IPS-18a (cell line): ENCODE measurements around the gene OSBPL5.

ENCODE experiments used
- H3K27ac ChIP-seq: one replicate; pipeline ENCODE4 v1.5.1; 2013; ENCODE audit warnings: low read length
- H3K27me3 ChIP-seq: one replicate; pipeline ENCODE4 v1.6.1; 2013; ENCODE audit warnings: mild to moderate bottlenecking, low read length; ENCODE audit not compliant: control insufficient read depth, insufficient read depth
- H3K36me3 ChIP-seq: one replicate; pipeline ENCODE4 v1.6.1; 2013; ENCODE audit warnings: low read depth, low read length; ENCODE audit not compliant: control insufficient read depth
- H3K4me1 ChIP-seq: one replicate; pipeline ENCODE4 v1.6.1; 2013; ENCODE audit warnings: low read depth, low read length; ENCODE audit not compliant: control insufficient read depth
- H3K4me3 ChIP-seq: one replicate; pipeline ENCODE4 v1.5.1; 2013; ENCODE audit warnings: low read length
- H3K9ac ChIP-seq: one replicate; pipeline ENCODE4 v1.6.1; 2013; ENCODE audit warnings: mild to moderate bottlenecking, low read length, moderate library complexity
- H3K9me3 ChIP-seq: one replicate; pipeline ENCODE4 v1.6.1; 2013; ENCODE audit warnings: low read depth, low read length; ENCODE audit not compliant: control insufficient read depth

The OSBPL5 gene

DNA sequence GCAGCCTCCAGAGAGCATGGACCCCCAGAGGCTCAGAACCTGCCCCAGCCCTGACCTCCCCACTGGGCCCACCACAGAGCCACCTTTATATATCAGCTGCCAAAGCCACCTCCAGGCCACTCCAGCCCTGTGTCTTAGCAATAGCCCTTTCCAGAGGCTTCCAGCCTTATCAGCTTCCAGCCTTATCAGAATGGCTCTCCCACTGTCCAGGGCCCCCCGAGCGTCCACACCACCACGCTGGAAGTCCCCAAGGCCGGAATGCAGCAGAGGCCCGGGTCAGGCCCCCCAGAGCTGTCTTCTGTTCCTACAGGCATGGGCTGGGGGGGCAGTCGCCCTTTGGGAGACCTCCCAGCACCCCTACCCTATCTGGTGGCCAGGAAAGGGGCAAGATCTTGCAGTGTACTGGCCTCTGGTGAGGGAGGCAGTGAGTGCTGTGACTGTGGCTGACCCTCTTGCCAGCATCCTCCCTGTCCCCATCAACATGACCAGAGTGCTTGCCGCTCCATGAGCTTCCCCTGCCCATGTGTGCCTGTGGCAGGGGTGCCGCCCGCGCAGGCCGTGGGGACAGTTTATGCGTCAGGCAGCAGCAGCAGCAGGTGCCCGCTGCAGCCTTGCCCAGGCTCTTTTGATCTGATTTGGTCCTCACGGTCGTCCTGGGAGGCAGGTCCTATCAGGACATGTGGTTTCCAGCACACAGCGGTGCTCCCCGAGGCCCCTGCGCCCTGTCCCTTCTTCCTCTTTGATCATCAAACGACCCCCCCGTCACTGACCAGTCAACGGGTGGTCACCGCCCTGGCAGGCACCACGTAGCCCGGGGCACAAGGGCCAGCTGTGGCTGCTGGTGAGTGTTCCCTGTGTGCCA lies 15.9 kb downstream of the OSBPL5 start:
- peaks cover 13% of the 10 kb centered on the region for H3K4me1 ChIP-seq
- H3K9ac ChIP-seq: no peak overlapping the region

DNA sequence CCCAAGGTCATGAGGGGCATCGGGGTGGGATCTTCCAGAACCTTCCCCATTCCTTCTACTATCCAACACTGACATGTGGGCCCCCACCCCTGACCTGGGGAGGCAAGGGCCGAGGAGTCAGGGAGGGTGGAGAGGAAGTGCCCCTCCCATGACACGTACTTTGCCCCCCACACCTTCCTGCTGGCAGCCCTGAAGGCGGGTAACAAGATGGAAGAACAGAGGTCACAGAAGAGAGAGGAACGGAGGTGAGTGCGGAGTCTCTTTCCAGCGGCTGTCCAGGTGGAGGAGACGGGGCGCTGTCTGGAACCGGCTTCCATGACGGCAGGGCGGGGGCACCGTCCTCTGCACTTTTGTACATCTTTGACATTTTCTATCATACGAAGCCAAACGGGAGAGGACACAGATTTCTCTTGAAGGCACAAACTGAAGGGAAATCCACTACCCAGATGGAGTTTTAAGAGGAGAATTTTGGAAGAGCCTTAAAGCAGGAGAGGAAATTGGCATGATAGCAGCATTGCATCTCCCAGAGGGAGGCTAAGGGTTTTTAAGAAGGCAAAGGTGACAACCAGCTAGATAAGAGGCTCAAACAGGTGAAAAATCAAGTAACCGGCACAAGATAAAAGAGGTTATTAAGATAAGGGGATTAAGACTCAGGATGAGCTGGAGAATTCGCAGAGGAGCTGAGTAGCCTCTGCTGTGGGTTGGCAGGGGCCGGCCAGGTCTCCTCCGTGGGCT lies 16.7 kb downstream of the OSBPL5 start:
- Histone ChIP-seq H3K36me3 (no peaks in the 10 kb centered on the region), H3K27ac (no peak overlapping the region)

More for the DNA sequence above, 15.9 kb downstream of the OSBPL5 start:
- H3K36me3 ChIP-seq: no peaks in the 10 kb centered on the region
- no peak overlapping the region for H3K4me3 ChIP-seq
- H3K9me3 ChIP-seq: no peaks in the 10 kb centered on the region
- no peaks in the 10 kb centered on the region for H3K27me3 ChIP-seq
- H3K27ac ChIP-seq: no peak overlapping the region

DNA sequence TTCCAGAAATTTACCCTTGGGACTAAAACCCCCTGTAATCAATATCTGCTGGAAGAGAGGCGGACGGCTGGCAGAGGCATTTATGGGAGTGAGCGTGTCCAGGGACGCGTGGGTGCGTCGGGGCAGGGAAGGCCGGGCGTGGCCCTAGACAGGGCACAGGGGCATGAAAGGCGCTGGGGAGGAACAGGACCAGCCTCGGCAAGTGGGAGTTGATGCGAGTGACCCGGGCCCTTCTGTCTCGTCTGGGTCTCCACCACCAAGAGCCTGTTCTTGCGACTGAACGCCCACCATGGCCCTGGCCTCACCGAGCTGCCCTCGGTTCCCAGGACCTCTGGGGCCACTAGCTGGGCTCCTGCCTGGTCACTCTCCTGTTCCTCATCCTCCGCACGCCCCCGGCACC lies 17.5 kb downstream of the OSBPL5 start:
- H3K9ac ChIP-seq: no peak overlapping the region
- H3K36me3 ChIP-seq: no peaks in the 10 kb centered on the region
- no peaks in the 10 kb centered on the region for H3K4me1 ChIP-seq
- H3K9me3 ChIP-seq: no peaks in the 10 kb centered on the region
- H3K27me3 ChIP-seq: no peaks in the 10 kb centered on the region
- H3K4me3 ChIP-seq: no peak overlapping the region
- H3K27ac ChIP-seq: no peak overlapping the region

More for the DNA sequence above, 16.7 kb downstream of the OSBPL5 start:
- H3K9ac ChIP-seq: no peak overlapping the region
- H3K4me1 ChIP-seq: peaks cover 6% of the 10 kb centered on the region
- no peaks in the 10 kb centered on the region for H3K9me3 ChIP-seq
- H3K27me3 ChIP-seq: no peaks in the 10 kb centered on the region
- H3K4me3 ChIP-seq: no peak overlapping the region

DNA sequence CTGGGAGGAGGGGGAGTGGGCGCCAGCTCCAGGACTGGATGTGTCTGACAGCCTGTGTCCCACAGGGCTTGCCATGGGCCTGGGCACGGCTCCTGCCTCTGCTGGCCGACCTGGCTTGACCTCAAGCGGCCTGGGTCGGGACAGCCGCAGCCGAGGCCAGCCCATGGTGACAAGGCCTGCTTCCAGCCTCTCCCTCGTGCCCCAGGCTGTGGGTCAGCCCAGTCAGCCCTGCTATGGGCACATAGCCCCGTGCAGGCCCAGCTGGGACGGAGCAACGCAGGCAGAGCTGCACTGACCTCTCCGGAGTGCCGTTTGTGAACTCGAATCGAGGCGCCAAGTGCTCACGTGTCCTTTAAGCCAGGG lies 17.9 kb downstream of the OSBPL5 start:
- Histone ChIP-seq H3K9me3 (no peaks in the 10 kb centered on the region), H3K4me1 (no peaks in the 10 kb centered on the region), H3K27ac (no peak overlapping the region), H3K36me3 (no peaks in the 10 kb centered on the region), H3K27me3 (no peaks in the 10 kb centered on the region), H3K9ac (no peak overlapping the region), H3K4me3 (no peak overlapping the region)

DNA sequence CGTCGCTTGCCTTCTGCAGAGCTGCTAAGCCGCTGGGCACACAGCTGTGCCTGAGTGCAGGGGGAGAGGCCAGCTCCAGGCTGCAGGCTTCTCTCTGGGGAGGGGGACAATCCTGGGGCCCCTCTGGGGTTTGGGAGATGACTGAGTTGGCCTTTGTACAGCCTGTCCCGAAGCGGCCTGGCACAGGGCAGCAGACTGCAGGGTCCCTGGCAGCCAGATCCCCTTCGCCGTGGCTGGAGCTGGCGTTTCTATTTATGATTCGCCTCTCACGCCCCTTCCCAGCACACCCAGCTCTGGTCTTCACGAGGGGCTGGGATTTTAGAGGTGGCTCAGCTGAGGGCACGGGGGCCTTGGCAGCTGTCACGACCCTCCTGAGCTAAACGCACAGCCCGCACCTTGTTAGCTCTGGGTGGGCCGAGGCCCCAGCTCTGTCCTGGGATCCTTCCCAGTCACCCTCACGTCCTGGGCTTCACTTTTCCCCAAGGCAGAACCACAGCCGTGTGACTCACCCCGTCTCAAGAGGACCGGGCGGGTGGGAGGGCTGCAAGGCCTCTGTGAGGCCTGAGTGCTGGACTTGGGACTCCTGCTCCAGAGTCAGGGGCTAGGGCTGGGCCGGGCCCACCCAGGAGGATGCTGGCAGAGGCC lies 18.4 kb downstream of the OSBPL5 start:
- no peaks in the 10 kb centered on the region for H3K36me3 ChIP-seq
- no peaks in the 10 kb centered on the region for H3K9me3 ChIP-seq
- H3K4me3 ChIP-seq: no peak overlapping the region
- no peak overlapping the region for H3K9ac ChIP-seq
- no peaks in the 10 kb centered on the region for H3K27me3 ChIP-seq
- no peaks in the 10 kb centered on the region for H3K4me1 ChIP-seq
- no peak overlapping the region for H3K27ac ChIP-seq

DNA sequence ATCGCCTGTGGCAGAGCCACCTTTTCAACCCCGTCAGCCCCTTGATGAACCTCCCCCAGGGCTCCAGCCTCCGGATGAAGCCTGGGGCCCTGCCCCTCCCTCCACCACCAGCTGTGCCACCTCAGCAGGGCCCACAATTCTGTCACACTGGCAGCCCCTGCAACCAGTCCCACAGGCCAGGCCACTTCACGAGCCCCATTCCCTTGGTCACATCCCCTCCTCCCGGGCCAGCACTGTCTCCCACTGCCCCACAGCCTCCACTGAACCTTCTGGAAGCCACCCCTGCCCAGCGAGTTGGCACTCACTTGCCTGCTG lies 19.9 kb downstream of the OSBPL5 start:
- no peak overlapping the region for H3K9ac ChIP-seq
- no peaks in the 10 kb centered on the region for H3K4me1 ChIP-seq
- no peaks in the 10 kb centered on the region for H3K27me3 ChIP-seq
- no peak overlapping the region for H3K27ac ChIP-seq
- no peak overlapping the region for H3K4me3 ChIP-seq
- H3K9me3 ChIP-seq: no peaks in the 10 kb centered on the region
- H3K36me3 ChIP-seq: no peaks in the 10 kb centered on the region

DNA sequence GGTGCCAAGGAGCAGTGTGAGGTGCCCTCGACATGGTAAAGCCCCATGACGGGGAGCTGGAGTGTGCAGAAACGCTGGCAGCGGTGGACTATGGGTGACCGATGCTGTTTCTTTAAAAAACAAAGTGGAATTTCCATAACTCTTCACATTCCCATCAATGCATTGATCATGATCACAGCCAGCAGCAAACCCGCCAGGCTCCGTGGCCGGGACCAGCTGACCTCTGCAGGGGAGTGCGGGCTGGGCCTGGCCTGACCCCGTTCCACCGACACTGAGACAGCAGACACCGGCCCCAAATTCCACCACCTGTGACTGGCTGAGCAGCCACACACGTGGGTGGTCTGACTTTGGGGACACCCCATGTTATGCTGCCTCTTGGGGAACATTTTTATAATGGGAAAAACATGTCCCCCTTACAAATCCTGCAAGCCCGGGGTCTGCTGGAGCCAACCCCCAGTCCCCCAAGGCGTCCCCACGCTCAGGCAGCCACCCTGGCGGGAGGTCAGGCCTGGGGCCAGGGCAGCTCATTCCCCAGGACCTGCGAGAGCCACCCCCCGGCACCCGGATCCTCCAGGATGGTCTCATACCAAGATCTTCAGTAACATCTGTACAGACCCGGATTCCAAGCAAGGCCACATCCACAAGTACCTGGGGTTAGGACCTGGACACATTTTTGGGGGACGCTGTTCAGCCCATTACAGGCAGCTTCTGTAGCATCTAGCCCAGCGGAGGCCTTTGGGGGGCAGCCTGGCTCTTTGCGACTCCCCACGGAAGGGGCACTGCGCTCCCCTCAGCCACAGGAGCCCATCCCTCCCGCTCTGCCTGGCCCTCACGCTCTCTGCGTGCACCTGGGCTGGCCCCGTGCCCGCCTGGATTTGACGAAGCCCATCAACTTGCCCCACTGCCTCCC lies 20.6 kb downstream of the OSBPL5 start:
- no peaks in the 10 kb centered on the region for H3K36me3 ChIP-seq
- H3K9me3 ChIP-seq: no peaks in the 10 kb centered on the region
- H3K9ac ChIP-seq: no peak overlapping the region
- no peak overlapping the region for H3K27ac ChIP-seq
- no peaks in the 10 kb centered on the region for H3K4me1 ChIP-seq
- no peak overlapping the region for H3K4me3 ChIP-seq
- no peaks in the 10 kb centered on the region for H3K27me3 ChIP-seq

DNA sequence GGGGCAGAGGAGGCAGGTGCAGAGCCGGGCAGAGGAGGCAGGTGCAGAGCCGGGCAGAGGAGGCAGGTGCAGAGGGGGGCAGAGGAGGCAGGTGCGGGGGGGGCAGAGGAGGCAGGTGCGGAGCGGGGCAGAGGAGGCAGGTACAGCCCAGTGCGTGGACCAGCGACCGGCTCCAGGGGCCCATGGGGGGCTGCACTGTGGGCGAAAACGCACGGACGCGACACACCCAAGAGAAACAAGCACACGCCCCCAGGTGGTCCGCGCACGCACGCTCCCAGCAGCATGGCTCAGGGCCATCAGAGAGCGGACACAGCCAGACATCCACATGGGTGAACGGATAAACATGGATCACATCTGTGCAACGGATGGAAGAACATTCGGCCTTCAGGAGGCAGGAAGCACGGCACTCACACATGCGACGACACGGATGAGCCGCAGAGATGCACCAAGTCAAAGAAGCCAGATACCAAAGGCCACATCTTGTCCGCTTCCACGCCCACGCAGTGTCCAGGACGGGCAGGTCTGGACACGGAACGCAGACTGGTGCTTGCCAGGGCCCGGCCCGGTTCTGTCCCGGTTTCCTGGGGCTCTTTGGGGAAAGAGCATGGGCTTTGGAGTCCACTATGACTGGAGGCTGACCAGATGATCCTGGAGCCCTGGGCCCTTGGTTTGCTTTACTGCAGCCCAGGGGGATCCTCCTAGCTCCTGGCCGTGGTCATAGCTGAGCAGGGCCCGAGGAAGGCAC lies 21.8 kb downstream of the OSBPL5 start:
- H3K9me3 ChIP-seq: no peaks in the 10 kb centered on the region
- H3K27ac ChIP-seq: no peak overlapping the region
- no peaks in the 10 kb centered on the region for H3K4me1 ChIP-seq

DNA sequence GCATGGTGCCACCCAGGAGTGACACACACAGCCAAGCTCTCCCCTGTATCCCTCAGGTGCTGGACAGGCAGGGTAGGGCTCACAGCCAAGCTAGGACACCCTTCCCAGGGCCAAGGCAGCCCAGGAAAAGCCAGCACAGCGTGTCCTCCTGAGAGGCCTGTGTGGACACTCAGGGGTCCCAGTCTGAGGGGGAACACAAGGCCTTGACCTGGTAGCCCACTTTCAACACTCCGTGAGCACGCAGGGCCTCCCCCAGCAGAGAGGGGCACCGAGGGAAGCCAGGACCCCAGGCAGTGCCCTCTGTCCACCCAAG lies 24.9 kb downstream of the OSBPL5 start:
- no peaks in the 10 kb centered on the region for H3K9me3 ChIP-seq
- no peak overlapping the region for H3K4me3 ChIP-seq
- no peak overlapping the region for H3K27ac ChIP-seq
- no peaks in the 10 kb centered on the region for H3K4me1 ChIP-seq
- no peaks in the 10 kb centered on the region for H3K36me3 ChIP-seq
- H3K9ac ChIP-seq: no peak overlapping the region
- H3K27me3 ChIP-seq: no peaks in the 10 kb centered on the region

More for the DNA sequence above, 21.8 kb downstream of the OSBPL5 start:
- no peak overlapping the region for H3K9ac ChIP-seq
- H3K36me3 ChIP-seq: no peaks in the 10 kb centered on the region
- H3K27me3 ChIP-seq: no peaks in the 10 kb centered on the region
- no peak overlapping the region for H3K4me3 ChIP-seq

DNA sequence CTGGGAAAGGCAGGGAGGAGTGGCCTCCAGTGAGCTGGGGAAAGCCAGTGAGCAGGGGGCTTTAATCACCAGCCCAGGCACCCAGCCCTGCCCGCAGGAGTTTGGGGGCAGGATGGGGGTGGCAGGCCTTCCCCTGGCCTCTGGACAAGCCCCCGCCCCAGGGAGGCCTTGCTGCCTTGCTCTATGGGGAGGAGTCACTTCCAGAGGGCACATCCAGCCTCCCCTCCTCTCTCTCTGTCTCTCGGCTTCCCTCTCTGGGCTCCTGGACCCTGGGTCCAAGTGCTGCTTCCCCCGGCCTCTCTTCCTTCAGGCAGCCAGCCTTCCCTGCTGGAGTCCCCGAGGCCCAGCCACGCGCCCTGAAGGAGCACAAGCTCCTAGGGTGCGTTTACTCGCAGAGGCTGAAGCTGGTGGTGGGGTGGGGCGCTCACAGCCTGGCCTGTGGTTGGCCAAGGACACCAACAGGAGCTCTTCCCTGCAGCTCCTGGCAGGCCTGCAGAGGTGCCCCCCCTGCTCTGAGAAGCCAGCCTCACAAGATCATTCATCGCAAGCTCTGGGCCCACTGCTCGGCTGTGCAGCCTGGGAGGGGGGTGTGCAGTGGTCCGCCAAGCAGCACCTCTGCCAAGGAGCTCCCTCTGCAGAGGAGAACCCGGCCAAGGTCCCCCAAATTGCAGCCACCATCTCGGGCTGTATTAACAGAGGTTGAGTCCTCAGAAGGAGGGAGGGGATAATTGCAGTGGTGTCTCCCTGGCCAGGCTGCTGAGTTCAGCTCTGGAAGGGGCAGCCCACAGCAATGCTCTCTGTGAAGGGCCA lies 25.4 kb downstream of the OSBPL5 start:
- no peak overlapping the region for H3K27ac ChIP-seq

More for the DNA sequence above, 25.4 kb downstream of the OSBPL5 start:
- Histone ChIP-seq H3K4me1 (no peaks in the 10 kb centered on the region), H3K27me3 (no peaks in the 10 kb centered on the region), H3K4me3 (no peak overlapping the region), H3K9ac (no peak overlapping the region), H3K36me3 (no peaks in the 10 kb centered on the region), H3K9me3 (no peaks in the 10 kb centered on the region)
